Measurements from ENCODE around the gene B4GALNT1.

B4GALNT1 gene

DNA sequence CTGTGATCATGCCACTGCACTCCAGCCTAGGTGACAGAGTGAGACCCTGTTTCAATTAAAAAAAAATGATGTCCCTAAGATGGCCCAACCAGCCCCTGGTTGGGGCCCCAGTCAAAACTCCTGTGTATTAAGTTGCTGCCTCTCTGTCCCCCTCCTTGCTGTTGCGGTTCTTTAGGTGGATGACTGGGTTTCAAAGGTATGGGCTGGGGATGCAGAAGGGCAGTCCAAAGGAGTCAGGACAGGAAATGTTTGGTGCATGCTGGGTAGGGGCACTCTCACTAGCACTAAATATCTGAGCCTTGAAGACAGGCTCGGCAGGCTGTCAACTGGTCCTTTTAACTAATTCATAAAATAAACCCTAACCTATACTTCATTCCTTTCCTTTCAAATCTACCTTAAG is 54.0 kb downstream of the B4GALNT1 start:
- Histone ChIP-seq H3K18ac (ENCODE audit: low read depth in 1 of 2, low read length in 2 of 2) (no peak overlapping the region), H2BK120ac (ENCODE audit: low read depth, low read length) (no peak overlapping the region), H4K91ac (ENCODE audit: low read length) (no peak overlapping the region), H2AK5ac (ENCODE audit: low read length, severe bottlenecking) (no peak overlapping the region), H3K14ac (ENCODE audit: low read length in 2 of 2) (no peak overlapping the region), H3K27ac (ENCODE audit: low read length, poor library complexity, severe bottlenecking) (no peak overlapping the region), H3K79me1 (replicated peaks; ENCODE audit: low read length, poor library complexity, severe bottlenecking) (no peaks in the 10 kb centered on the region), H2BK12ac (ENCODE audit: low read length in 2 of 2) (no peak overlapping the region), H3K9me3 (ENCODE audit: control insufficient read depth, low read length) (no peaks in the 10 kb centered on the region), H4K8ac (ENCODE audit: low read length) (no peak overlapping the region), H3K9ac (ENCODE audit: low read length) (no peak overlapping the region), H2BK5ac (ENCODE audit: low read depth, low read length, poor library complexity, severe bottlenecking) (no peak overlapping the region), H3K4me1 (ENCODE audit: control insufficient read depth, insufficient read depth, low read depth, low read length) (no peaks in the 10 kb centered on the region), H3K23ac (ENCODE audit: low read length in 2 of 2) (no peak overlapping the region), H2AFZ (ENCODE audit: low read depth, low read length) (no peak overlapping the region), H3K4ac (ENCODE audit: low read depth in 1 of 2, low read length in 2 of 2) (no peak overlapping the region), H3K4me3 (ENCODE audit: insufficient read depth in 1 of 2, low read depth in 1 of 2, low read length in 2 of 2) (no peak overlapping the region), H3K4me2 (ENCODE audit: low read length, poor library complexity, severe bottlenecking) (no peak overlapping the region), H3K36me3 (ENCODE audit: control insufficient read depth in 1 of 2, insufficient read depth in 2 of 2, low read depth in 1 of 2, low read length in 2 of 2) (peaks cover 0 to 20% of the 10 kb centered on the region in 2 experiments), H3K27me3 (ENCODE audit: control insufficient read depth in 1 of 2, insufficient read depth in 1 of 2, low read length in 2 of 2) (peaks cover 13 to 62% of the 10 kb centered on the region in 2 experiments), H2BK15ac (ENCODE audit: low read depth, poor library complexity, severe bottlenecking) (no peak overlapping the region)
- 86% methylated on average over 2 of the region's 2 CpGs for WGBS
- no peak for DNase-seq

DNA sequence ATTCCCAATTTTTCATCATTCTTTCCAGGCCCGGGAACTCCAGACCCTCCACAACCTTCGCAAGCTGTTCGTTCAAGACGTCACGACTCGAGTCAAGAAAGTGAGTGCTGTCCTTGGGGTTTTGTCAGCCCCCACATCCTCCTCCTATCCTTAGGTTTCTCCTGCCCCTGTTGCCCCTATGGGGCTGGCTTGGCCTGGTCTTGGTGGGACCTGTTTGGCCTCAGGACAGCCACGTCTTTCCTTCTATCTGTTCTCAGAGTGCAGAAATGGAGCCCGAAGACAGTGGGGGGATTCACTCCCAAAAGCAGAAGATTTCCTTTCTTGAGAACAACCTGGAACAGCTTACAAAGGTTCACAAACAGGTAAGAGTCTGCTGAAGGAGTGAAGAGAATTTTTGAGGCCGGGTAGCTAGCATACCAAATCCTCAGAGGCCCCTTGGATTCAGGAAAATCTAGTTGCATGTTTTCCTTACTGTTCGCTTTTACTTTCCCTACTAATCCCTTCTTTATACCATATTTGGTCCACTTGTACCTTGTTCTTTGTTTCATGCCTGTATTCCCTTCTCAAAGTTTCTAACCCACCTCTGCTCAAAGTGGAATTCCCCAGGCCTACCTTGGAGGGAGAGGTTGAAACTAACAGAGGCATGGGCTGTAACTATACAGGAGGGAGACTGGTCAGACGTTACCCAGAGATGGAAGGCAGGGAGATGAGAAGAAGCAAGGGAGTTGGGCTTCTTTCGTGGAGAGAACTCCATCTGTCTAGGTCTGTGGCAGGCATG is 54.8 kb downstream of the B4GALNT1 start:
- Histone ChIP-seq H3K27me3 (ENCODE audit: control insufficient read depth in 1 of 2, insufficient read depth in 1 of 2, low read length in 2 of 2) (peaks cover 13 to 57% of the 10 kb centered on the region in 2 experiments), H3K27ac (ENCODE audit: low read length, poor library complexity, severe bottlenecking) (no peak overlapping the region), H3K14ac (ENCODE audit: low read length in 2 of 2) (no peak overlapping the region), H3K36me3 (ENCODE audit: control insufficient read depth in 1 of 2, insufficient read depth in 2 of 2, low read depth in 1 of 2, low read length in 2 of 2) (peaks cover 0 to 20% of the 10 kb centered on the region in 2 experiments), H4K8ac (ENCODE audit: low read length) (no peak overlapping the region), H3K9ac (ENCODE audit: low read length) (no peak overlapping the region), H3K4me3 (ENCODE audit: insufficient read depth in 1 of 2, low read depth in 1 of 2, low read length in 2 of 2) (no peak overlapping the region), H2BK120ac (ENCODE audit: low read depth, low read length) (no peak overlapping the region), H3K79me1 (replicated peaks; ENCODE audit: low read length, poor library complexity, severe bottlenecking) (no peaks in the 10 kb centered on the region), H2AFZ (ENCODE audit: low read depth, low read length) (no peak overlapping the region), H4K91ac (ENCODE audit: low read length) (no peak overlapping the region), H2BK12ac (ENCODE audit: low read length in 2 of 2) (no peak overlapping the region), H2BK5ac (ENCODE audit: low read depth, low read length, poor library complexity, severe bottlenecking) (no peak overlapping the region), H3K18ac (ENCODE audit: low read depth in 1 of 2, low read length in 2 of 2) (no peak overlapping the region), H2AK5ac (ENCODE audit: low read length, severe bottlenecking) (no peak overlapping the region), H2BK15ac (ENCODE audit: low read depth, poor library complexity, severe bottlenecking) (no peak overlapping the region), H3K4me2 (ENCODE audit: low read length, poor library complexity, severe bottlenecking) (no peak overlapping the region), H3K4me1 (ENCODE audit: control insufficient read depth, insufficient read depth, low read depth, low read length) (no peaks in the 10 kb centered on the region), H3K23ac (ENCODE audit: low read length in 2 of 2) (no peak overlapping the region), H3K4ac (ENCODE audit: low read depth in 1 of 2, low read length in 2 of 2) (no peak overlapping the region), H3K9me3 (ENCODE audit: control insufficient read depth, low read length) (no peaks in the 10 kb centered on the region)
- WGBS, result 87% methylated on average over 11 of the region's 12 CpGs
- no peak for DNase-seq

DNA sequence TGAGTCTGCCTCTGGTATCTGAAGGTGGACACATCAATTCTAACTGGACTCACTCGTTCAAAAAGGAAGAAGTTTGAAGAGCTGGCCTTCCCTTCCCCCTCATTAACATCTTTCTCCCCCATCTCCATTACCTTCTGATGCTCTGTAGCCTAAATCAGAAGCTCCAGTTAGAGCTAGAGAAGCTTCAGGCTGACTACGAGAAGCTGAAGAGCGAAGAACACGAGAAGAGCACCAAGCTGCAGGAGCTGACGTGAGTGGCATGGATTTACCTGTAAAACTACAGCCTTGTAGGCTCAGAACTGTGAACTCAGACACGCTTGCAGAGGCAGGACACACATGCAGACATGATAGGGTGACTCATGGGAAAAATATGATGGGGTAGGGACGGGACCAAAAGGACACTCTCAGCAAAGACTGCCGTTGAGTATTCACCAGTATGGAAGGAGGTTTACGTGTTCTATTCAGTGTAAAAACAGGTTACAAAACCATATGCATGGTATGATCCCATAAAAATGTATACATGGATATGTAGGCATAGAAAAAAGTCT is 56.3 kb downstream of the B4GALNT1 start:
- no peak overlapping the region for H3K23ac ChIP-seq (ENCODE audit: low read length in 2 of 2)
- no peak overlapping the region for H4K8ac ChIP-seq (ENCODE audit: low read length)
- no peak overlapping the region for H3K4me2 ChIP-seq (ENCODE audit: low read length, poor library complexity, severe bottlenecking)
- no peak overlapping the region for H2AK5ac ChIP-seq (ENCODE audit: low read length, severe bottlenecking)
- no peaks in the 10 kb centered on the region for H3K9me3 ChIP-seq (ENCODE audit: control insufficient read depth, low read length)
- no peak overlapping the region for H2BK12ac ChIP-seq (ENCODE audit: low read length in 2 of 2)
- no peak overlapping the region for H3K27ac ChIP-seq (ENCODE audit: low read length, poor library complexity, severe bottlenecking)
- no peak overlapping the region for H3K9ac ChIP-seq (ENCODE audit: low read length)
- H3K36me3 ChIP-seq (ENCODE audit: control insufficient read depth in 1 of 2, insufficient read depth in 2 of 2, low read depth in 1 of 2, low read length in 2 of 2), result peaks cover 0 to 28% of the 10 kb centered on the region in 2 experiments
- H3K79me1 ChIP-seq (replicated peaks; ENCODE audit: low read length, poor library complexity, severe bottlenecking), result no peaks in the 10 kb centered on the region
- H3K27me3 ChIP-seq (ENCODE audit: control insufficient read depth in 1 of 2, insufficient read depth in 1 of 2, low read length in 2 of 2), result peaks cover 6 to 46% of the 10 kb centered on the region in 2 experiments
- no peak overlapping the region for H2BK5ac ChIP-seq (ENCODE audit: low read depth, low read length, poor library complexity, severe bottlenecking)
- no peak overlapping the region for H3K14ac ChIP-seq (ENCODE audit: low read length in 2 of 2)
- H3K18ac ChIP-seq (ENCODE audit: low read depth in 1 of 2, low read length in 2 of 2), result no peak overlapping the region
- H2BK15ac ChIP-seq (ENCODE audit: low read depth, poor library complexity, severe bottlenecking), result no peak overlapping the region
- no peaks in the 10 kb centered on the region for H3K4me1 ChIP-seq (ENCODE audit: control insufficient read depth, insufficient read depth, low read depth, low read length)
- DNase-seq, result no peak
- no peak overlapping the region for H4K91ac ChIP-seq (ENCODE audit: low read length)
- 71% methylated on average over 9 of the region's 9 CpGs for WGBS
- no peak overlapping the region for H3K4ac ChIP-seq (ENCODE audit: low read depth in 1 of 2, low read length in 2 of 2)
- peak overlapping the region; percentile 29 for H2AFZ ChIP-seq (ENCODE audit: low read depth, low read length)
- no peak overlapping the region for H3K4me3 ChIP-seq (ENCODE audit: insufficient read depth in 1 of 2, low read depth in 1 of 2, low read length in 2 of 2)
- no peak overlapping the region for H2BK120ac ChIP-seq (ENCODE audit: low read depth, low read length)

All from mesenchymal stem cell (in vitro differentiated cells and primary cell).